C4-2B (cell line): ENCODE measurements around the gene PTPN12.

Experiments
- H3K27ac ChIP-seq: fragments of 450-650 bp; 2 replicates; pipeline ENCODE4 v1.5.1; 2017
- CTCF ChIP-seq: fragments of 450-650 bp; conservative IDR thresholded peaks from 2 replicates; pipeline ENCODE4 v1.5.1; 2017; ENCODE audit warnings: mild to moderate bottlenecking
- ZFX ChIP-seq: fragments of 450-650 bp; IDR thresholded peaks from 2 replicates; pipeline ENCODE4 v1.6.1; 2017

Gene PTPN12

DNA sequence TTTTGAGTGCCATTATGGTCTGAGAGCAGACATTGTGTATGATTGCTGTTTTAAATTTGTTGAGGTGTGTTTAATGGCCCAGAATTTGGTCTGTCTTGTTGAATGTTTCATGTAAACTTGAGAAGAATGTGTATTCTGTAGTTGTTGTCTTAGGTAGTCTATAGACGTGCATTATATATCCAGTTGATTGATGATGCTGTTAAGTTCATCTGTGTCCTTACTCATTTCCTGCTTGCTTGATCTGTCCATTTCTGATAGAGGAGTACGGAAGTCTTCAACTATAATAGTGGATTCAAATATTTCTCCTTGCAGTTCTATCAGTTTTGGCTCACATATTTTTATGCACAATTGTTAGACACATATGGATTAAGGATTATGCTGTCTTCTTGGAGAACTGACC lies 16.0 kb downstream of the PTPN12 start:
- no peak overlapping the region for H3K27ac ChIP-seq
- TF ChIP-seq CTCF (no peak), ZFX (no peak)

GRCh38 chr7:77558284-77558967 lies 21.3 kb downstream of the PTPN12 start:
- no peak overlapping the region for H3K27ac ChIP-seq
- TF ChIP-seq CTCF: no peak
- TF ChIP-seq ZFX: no peak

GRCh38 chr7:77561352-77561751 lies 24.3 kb downstream of the PTPN12 start:
- H3K27ac ChIP-seq: no peak overlapping the region
- no peak for TF ChIP-seq ZFX
- TF ChIP-seq CTCF: no peak

GRCh38 chr7:77563275-77563674 lies 26.2 kb downstream of the PTPN12 start:
- no peak overlapping the region for H3K27ac ChIP-seq
- TF ChIP-seq ZFX (no peak), CTCF (no peak)

DNA sequence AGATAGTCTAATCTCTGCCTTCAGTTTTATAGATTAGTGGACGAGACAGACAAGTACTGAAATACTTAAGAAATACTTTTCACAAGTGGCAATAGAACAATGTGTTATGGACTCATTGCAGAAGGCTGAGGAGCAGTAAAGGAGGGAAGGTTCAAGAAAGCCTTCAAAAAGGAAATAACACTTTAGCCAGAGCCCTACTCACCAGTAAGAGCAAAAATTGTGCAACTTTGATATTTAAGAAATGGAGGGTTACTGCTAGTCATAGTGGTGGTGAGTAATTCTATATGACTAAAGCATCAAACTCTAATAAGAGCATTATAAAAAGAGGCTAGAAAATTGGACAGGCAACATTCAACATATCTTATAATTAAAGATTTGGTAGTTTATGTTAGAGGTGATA lies 28.8 kb downstream of the PTPN12 start:
- H3K27ac ChIP-seq: no peak overlapping the region
- TF ChIP-seq CTCF: no peak
- no peak for TF ChIP-seq ZFX

DNA sequence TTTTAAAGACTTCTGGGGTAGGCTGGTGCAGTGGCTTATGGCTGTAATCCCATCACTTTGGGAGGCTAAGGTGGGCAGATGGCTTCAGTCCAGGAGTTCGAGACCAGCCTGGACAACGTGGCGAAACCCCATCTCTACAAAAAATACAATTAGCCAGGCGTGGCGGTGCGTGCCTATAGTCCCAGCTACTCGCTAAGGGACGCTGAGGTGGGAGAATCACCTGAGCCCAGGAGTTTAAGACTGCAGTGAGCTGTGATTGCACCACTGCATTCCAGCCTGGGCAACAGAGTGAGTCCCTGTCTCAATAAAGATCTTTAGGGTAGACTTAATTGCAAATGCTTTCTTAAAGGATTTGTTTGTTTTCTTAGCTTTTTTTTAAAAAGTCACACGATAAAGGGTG lies 29.3 kb downstream of the PTPN12 start:
- H3K27ac ChIP-seq: no peak overlapping the region
- TF ChIP-seq CTCF: no peak
- no peak for TF ChIP-seq ZFX

GRCh38 chr7:77569514-77570232 lies 32.6 kb downstream of the PTPN12 start:
- no peak overlapping the region for H3K27ac ChIP-seq
- TF ChIP-seq ZFX (no peak), CTCF (no peak)
